ENCODE measurements around the gene IL27RA.

DNA sequence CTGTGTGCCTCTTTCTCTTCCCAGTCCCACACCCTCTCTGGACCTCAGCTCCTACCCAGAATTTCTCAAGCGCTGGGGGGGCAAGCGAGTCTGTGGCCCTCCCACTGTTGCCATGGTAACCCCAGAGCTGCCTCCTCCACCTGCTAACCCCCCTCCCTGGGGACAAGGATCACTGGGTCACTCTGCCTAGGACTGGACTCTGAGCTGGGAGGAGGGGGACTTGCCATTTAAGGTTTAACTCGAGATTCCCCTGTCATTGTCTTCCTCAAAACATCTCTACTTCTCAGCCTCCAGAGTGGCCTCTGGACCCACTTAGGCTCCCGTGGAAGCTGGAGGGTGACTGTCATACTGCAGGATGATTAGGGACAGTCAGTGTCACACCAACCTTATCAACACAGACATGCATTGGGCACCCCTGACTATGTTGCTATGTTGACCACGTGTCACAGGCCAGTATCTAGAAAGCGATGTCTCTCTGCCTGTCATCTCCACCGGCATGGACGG, 28.1 kb downstream of the IL27RA start:
- no peak for TF ChIP-seq CTCF (conservative IDR thresholded peaks at IDR 0.05)
- TF ChIP-seq EZH2 (IDR thresholded peaks at IDR 0.05; ENCODE audit: low read depth) = no peak
